SU-DHL-6 (cell line): ENCODE data around the gene SLC25A13.

ENCODE experiments used
- CTCF ChIP-seq: fragments of 200-600 bp; sonication (generic); IDR thresholded peaks from one replicate; pipeline ENCODE4 v1.5.1; 2017; ENCODE audit warnings: antibody characterized with exemption, mild to moderate bottlenecking, low read length, moderate library complexity; ENCODE audit not compliant: insufficient read depth, poor library complexity, severe bottlenecking
- EZH2phosphoT487 ChIP-seq: fragments of 200-600 bp; sonication (generic), shearing (Covaris generic); conservative IDR thresholded peaks from 2 replicates; pipeline ENCODE4 v1.6.1; 2018; ENCODE audit warnings: mild to moderate bottlenecking, antibody characterized with exemption, low read length, moderate library complexity, mixed read lengths

DNA sequence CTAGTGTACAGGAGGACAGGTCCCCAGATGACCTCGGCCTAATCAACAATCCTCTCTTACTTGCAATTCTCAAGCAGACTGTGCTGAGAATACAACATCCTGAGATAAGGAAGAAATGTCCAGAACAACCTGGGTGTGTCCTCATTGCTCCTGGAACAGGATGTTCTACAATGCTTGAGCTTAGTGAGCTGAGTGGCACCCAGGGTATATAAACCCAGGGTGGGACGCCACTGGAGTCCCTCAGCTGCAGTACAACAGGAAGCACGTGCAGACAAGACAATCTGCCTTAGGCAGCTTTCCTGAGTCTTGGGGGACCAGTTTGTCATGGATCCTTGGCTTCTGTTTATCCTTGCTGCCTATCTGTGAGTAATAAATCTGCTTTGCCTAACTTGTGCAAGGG is 27.7 kb upstream of the SLC25A13 start:
- TF ChIP-seq CTCF: no peak
- no peak for TF ChIP-seq EZH2phosphoT487
